Thyroid gland (tissue), 4 donors: ENCODE measurements around the gene HSP90AA1.

Source experiments
- POLR2A ChIP-seq, 2 donors: fragments of 450-650 bp; IDR thresholded peaks; one replicate each; pipeline ENCODE4 v1.6.1; 2017; ENCODE audit warnings: antibody characterized with exemption in 2 of 2, mild to moderate bottlenecking in 2 of 2, moderate library complexity in 1 of 2
- TF ChIP-seq, protein P1 (sequence below), 6 experiments: fragments of 200-600 bp in 3 of 6; fragments of 450-650 bp in 3 of 6; sonication (generic) in 3 of 6; IDR thresholded peaks; one replicate each; pipeline ENCODE4 v1.5.1; 2016 to 2019; ENCODE audit warnings: antibody characterized with exemption in 6 of 6, mild to moderate bottlenecking in 2 of 6, inconsistent platforms in 1 of 6, moderate library complexity in 1 of 6

- TF ChIP-seq, protein P1, sequence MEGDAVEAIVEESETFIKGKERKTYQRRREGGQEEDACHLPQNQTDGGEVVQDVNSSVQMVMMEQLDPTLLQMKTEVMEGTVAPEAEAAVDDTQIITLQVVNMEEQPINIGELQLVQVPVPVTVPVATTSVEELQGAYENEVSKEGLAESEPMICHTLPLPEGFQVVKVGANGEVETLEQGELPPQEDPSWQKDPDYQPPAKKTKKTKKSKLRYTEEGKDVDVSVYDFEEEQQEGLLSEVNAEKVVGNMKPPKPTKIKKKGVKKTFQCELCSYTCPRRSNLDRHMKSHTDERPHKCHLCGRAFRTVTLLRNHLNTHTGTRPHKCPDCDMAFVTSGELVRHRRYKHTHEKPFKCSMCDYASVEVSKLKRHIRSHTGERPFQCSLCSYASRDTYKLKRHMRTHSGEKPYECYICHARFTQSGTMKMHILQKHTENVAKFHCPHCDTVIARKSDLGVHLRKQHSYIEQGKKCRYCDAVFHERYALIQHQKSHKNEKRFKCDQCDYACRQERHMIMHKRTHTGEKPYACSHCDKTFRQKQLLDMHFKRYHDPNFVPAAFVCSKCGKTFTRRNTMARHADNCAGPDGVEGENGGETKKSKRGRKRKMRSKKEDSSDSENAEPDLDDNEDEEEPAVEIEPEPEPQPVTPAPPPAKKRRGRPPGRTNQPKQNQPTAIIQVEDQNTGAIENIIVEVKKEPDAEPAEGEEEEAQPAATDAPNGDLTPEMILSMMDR (IDR thresholded peaks at IDR 0.05): no peak
- TF ChIP-seq POLR2A (IDR thresholded peaks at IDR 0.05): no peak
Measured at GRCh38 chr14:102131741-102132140, 44.9 kb upstream of the HSP90AA1 start.
